ENCODE results near the gene PI4KA.
"Not testable (repeated sequence)": the region's sequence is repeated elsewhere in the genome, so short reads cannot be mapped to it uniquely, and the experiment has no call there.

PI4KA gene

DNA sequence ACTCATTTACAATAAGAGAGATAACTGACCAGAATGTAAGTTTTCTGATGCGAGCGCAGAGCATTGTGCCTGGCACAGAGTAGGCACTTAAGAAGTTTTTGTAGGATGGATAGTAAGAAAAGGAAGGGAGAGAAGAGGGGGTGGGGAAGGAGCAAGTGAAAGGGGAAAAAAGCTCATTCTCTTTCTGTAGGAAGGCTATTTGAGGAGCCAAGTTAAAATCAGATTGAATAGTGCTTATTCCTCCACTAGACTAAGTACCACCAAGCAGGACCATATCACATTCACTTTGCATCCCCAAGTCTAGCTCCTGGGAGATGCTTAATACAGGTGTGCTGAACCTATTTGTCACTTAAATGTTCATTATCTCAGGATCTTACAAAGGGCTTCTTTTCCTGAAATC lies 44.5 kb upstream of the PI4KA start:
- no peak overlapping the region for H3K4me3 ChIP-seq (ENCODE audit: low read depth, low read length)
- DNase-seq (ENCODE audit: low read depth): no peak
- TF ChIP-seq, protein P1, sequence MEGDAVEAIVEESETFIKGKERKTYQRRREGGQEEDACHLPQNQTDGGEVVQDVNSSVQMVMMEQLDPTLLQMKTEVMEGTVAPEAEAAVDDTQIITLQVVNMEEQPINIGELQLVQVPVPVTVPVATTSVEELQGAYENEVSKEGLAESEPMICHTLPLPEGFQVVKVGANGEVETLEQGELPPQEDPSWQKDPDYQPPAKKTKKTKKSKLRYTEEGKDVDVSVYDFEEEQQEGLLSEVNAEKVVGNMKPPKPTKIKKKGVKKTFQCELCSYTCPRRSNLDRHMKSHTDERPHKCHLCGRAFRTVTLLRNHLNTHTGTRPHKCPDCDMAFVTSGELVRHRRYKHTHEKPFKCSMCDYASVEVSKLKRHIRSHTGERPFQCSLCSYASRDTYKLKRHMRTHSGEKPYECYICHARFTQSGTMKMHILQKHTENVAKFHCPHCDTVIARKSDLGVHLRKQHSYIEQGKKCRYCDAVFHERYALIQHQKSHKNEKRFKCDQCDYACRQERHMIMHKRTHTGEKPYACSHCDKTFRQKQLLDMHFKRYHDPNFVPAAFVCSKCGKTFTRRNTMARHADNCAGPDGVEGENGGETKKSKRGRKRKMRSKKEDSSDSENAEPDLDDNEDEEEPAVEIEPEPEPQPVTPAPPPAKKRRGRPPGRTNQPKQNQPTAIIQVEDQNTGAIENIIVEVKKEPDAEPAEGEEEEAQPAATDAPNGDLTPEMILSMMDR (IDR thresholded peaks at IDR 0.05; ENCODE audit: low read depth, low read length, missing control alignments): no peak
- in situ Hi-C loops (cut with HindIII; ENCODE audit: low sequenced_read_pairs): no loop called here

DNA sequence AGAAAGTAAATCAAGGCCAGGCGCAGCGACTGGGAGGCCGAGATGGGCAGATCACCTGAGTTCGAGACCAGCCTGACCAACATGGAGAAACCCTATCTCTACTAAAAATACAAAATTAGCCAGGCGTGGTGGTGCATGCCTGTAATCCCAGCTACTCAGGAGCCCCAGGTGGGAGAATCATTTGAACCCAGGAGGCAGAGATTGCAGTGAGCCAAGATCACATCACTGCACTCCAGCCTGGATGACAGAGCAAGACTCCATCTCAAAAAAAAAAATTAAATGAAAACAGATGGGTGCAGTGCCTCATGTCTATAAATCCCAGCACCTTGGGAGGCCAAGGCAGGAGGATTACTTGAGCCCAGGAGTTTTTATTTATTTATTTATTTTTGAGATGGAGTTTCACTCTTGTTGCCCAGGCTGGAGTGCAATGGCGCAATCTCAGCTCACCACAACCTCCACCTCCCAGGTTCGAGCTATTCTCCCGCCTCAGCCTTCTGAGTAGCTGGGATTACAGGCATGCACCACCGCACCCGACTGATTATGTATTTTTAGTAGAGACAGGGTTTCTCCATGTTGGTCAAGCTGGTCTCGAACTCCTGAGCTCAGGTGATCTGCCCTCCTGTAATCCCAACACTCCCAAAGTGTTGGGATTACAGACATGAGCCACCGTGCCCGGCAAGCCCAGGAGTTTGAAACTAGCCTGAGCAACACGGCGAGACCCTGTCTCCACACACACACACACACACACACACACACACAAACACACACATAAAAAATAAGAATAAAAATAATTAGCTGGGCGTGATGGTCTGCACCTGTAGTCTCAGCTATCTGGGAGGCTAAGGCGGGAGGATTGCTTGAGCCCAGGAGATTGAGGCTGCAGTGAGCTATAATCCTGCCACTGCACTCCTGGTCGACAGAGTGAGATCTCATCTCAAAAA lies 42.8 kb upstream of the PI4KA start:
- in situ Hi-C loops (cut with HindIII; ENCODE audit: low sequenced_read_pairs); DNase-seq (ENCODE audit: low read depth): not testable (repeated sequence)

DNA sequence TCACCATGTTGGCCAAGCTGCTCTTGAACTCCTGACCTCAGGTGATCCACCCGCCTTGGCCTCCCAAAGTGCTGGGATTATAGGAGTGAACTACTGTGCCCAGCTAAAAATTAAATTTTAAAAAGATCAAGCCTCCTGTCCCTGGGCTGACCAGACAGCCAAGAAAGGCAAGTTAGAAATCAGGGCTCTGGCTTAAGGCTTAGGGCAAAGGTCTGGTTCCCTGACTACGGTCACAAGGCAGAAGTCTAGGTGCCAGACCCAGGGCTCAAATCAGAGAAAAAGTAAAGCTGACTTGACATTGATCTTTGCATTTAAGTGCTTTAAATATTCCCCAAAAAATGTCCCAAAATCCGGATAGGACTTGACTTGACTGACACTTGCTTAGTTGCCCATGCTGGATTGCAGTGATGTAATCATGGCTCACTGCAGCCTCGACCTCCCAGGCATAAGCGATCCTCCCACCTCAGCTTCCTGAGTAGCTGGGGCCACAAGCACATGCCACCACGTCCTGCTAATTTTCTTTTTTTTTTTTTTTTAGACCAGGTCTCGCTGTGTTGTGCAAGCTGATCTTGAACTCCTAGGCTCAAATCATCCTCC lies 41.3 kb upstream of the PI4KA start:
- TF ChIP-seq, protein P1 (IDR thresholded peaks at IDR 0.05; ENCODE audit: low read depth, low read length, missing control alignments): no peak
- DNase-seq (ENCODE audit: low read depth): no peak
- in situ Hi-C loops (cut with HindIII; ENCODE audit: low sequenced_read_pairs): no loop called here
- H3K4me3 ChIP-seq (ENCODE audit: low read depth, low read length): no peak overlapping the region

More for the DNA sequence above, 42.8 kb upstream of the PI4KA start:
- not testable (repeated sequence) for H3K4me3 ChIP-seq (ENCODE audit: low read depth, low read length)

DNA sequence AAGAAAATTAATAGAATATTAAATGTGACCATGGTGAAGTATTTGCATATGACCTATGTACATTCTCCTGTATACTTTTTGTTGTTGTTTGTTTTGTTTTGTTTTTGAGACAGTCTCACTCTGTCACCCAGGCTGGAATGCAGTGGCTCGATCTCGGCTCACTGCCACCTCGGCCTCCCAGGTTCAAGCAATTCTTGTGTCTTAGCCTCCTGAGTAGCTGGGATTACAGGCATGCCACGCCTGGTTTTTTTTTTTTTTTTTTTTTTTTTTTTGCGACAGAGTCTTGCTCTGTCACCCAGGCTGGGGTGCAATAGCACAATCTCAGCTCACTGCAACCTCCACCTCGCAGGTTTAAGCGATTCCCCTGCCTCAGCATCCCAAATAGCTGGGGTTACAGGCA lies 39.1 kb upstream of the PI4KA start:
- in situ Hi-C loops (cut with HindIII; ENCODE audit: low sequenced_read_pairs); H3K4me3 ChIP-seq (ENCODE audit: low read depth, low read length): not testable (repeated sequence)

DNA sequence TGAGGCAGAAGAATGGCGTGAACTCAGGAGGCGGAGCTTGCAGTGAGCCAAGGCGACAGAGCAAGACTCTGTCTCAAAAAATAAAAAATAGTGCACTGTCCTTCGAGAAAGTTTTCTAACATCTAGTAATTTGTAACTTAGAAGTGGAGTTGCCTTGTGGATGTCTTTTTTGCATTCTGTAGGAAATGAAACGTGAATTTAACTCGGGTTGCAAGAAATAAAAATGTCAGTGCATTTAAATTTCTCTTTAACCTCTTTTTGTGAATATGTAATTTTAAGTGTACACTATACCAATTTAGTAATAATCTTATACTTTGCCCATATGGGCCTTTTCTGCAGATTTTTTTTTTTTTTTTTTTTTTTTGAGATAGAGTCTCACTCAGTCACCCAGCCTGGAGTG lies 32.4 kb upstream of the PI4KA start:
- DNase-seq (ENCODE audit: low read depth): no peak
- TF ChIP-seq, protein P1 (IDR thresholded peaks at IDR 0.05; ENCODE audit: low read depth, low read length, missing control alignments): no peak
- in situ Hi-C loops (cut with HindIII; ENCODE audit: low sequenced_read_pairs): no loop called here
- no peak overlapping the region for H3K4me3 ChIP-seq (ENCODE audit: low read depth, low read length)

More for the DNA sequence above, 39.1 kb upstream of the PI4KA start:
- DNase-seq (ENCODE audit: low read depth): not testable (repeated sequence)

DNA sequence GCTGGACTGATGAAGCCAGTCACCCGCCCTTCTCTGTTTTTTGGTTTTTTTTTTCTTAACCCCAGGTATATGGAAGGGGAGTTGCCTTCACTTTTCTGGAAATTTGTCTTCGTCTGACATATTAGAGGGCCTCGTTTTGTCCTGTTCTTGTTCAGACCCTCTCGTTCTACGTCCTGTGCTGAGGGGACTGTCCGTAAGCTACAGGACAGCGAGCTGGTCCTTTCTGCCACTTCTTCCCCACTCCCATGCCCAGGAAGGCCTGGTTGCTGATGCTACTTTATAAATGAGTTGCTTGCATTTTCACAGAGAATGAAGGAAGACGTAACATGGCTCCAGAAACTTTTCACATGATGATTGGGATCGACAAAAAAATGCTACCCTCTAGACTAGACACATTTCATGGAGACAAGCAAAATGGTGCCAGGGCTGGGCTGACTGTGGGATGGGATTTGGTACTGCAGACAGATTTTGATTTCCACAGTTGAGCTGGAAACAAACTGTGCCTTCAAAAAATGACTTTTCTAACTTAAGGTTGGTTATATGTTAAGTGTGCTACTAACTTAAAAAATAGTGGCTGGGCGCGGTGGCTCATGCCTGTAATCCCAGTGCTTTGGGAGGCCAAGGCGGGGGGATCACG lies 31.4 kb upstream of the PI4KA start:
- TF ChIP-seq, protein P1 (IDR thresholded peaks at IDR 0.05; ENCODE audit: low read depth, low read length, missing control alignments): no peak
- H3K4me3 ChIP-seq (ENCODE audit: low read depth, low read length): no peak overlapping the region
- DNase-seq (ENCODE audit: low read depth): no peak
- in situ Hi-C loops (cut with HindIII; ENCODE audit: low sequenced_read_pairs): loop anchor here (10.0 kb wide), 1 partner anchor 95 kb away; the partner anchor contains the start of gene LZTR1

DNA sequence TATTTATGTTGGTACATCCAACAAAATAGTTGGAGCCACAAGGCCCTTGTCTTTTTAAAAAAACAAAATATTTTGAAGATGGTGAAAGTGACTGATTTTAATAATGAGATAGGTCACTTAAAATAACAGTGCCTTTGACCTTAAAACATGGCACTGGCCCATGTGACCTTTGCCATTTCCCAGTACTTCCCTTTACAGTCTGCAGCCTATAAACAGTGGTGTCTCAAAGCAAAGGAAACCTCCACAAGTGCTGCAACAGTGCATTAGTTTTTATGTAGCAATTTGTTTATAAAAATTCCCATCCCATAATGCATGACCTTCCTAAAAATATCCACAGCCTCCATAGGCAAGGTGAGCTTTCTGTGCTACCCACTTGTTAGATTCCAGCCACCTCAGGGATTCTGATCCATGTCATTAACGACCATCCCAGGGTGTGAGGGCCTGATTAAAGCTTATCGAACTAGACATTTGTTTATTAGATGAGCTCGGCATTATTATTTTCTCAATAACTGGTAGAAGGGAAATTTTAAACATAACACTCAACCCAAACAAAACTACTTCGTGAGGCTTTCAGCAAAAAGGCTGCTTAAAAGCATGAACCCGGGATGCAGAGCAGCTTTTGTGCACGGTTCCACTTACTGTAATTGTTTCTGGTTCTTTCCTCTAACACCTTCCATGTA lies 30.6 kb upstream of the PI4KA start:
- in situ Hi-C loops (cut with HindIII; ENCODE audit: low sequenced_read_pairs): loop anchor here (10.0 kb wide), 1 partner anchor 96 kb away; the partner anchor contains the start of gene LZTR1
- TF ChIP-seq, protein P1 (IDR thresholded peaks at IDR 0.05; ENCODE audit: low read depth, low read length, missing control alignments): no peak

More for the DNA sequence above, 30.6 kb upstream of the PI4KA start:
- no peak for DNase-seq (ENCODE audit: low read depth)
- H3K4me3 ChIP-seq (ENCODE audit: low read depth, low read length): no peak overlapping the region
